SK-N-MC (cell line): Measurements from ENCODE around the gene WBP1L.

ENCODE experiments used
- DNase-seq: peaks from one replicate; pipeline ENCODE4 v3.0.0-alpha.2; 2011; ENCODE audit warnings: low read depth, low spot score
- H3K27ac ChIP-seq: fragments of 200-600 bp; sonication (generic); 2 replicates; pipeline ENCODE4 v1.5.1; 2016; ENCODE audit warnings: mixed run types
- H3K36me3 ChIP-seq: fragments of 200-600 bp; sonication (generic); 2 replicates; pipeline ENCODE4 v1.6.1; 2017; ENCODE audit warnings: antibody characterized with exemption, low read length, mixed read lengths; ENCODE audit not compliant: insufficient read depth
- H3K4me3 ChIP-seq: fragments of 200-600 bp; sonication (generic); 2 replicates; pipeline ENCODE4 v1.5.1; 2016
- H3K9ac ChIP-seq: fragments of 200-600 bp; sonication (generic); 2 replicates; pipeline ENCODE4 v1.8.0; 2017; ENCODE audit warnings: mixed run types, mixed read lengths; ENCODE audit not compliant: insufficient read length
- H3K9me3 ChIP-seq: fragments of 200-600 bp; sonication (generic); 2 replicates; pipeline ENCODE4 v1.6.1; 2017; ENCODE audit warnings: low read depth, mild to moderate bottlenecking, antibody characterized with exemption, low read length, moderate library complexity, mixed read lengths
- EZH2 ChIP-seq: fragments of 200-600 bp; sonication (generic); IDR thresholded peaks from one replicate; pipeline ENCODE4 v1.6.1; 2017; ENCODE audit warnings: antibody characterized with exemption
- FOXP2 ChIP-seq: optimal IDR thresholded peaks from 2 replicates; pipeline ENCODE3; 2011; ENCODE audit warnings: mild to moderate bottlenecking, moderate library complexity; ENCODE audit not compliant: insufficient read depth; ENCODE audit errors: extremely low read length, control extremely low read depth
- POLR2AphosphoS5 ChIP-seq: IDR thresholded peaks from 2 replicates; pipeline ENCODE4 v1.6.1; 2012; ENCODE audit warnings: mild to moderate bottlenecking, low read depth, low read length, borderline replicate concordance

Gene WBP1L

GRCh38 chr10:102773986-102774385 lies 30.2 kb downstream of the WBP1L start:
- no peaks in the 10 kb centered on the region for H3K36me3 ChIP-seq
- H3K9me3 ChIP-seq, result no peaks in the 10 kb centered on the region
- H3K9ac ChIP-seq, result no peak overlapping the region
- H3K4me3 ChIP-seq, result no peak overlapping the region
- H3K27ac ChIP-seq, result no peak overlapping the region
- TF ChIP-seq POLR2AphosphoS5 (no peak), EZH2 (no peak)
- no peak for DNase-seq

- no peak for DNase-seq
- H3K9ac ChIP-seq, result no peak overlapping the region
- H3K4me3 ChIP-seq, result peak overlapping the region; percentile 69
- TF ChIP-seq FOXP2 (no peak), EZH2 (no peak), POLR2AphosphoS5 (no peak)
- no peaks in the 10 kb centered on the region for H3K9me3 ChIP-seq
- no peaks in the 10 kb centered on the region for H3K36me3 ChIP-seq
- no peak overlapping the region for H3K27ac ChIP-seq
These were observed 31.6 kb downstream of the WBP1L start for GRCh38 chr10:102775201-102775934.

- Histone ChIP-seq H3K36me3 (no peaks in the 10 kb centered on the region), H3K9ac (peak overlapping the region; percentile 46), H3K9me3 (no peaks in the 10 kb centered on the region), H3K27ac (peak overlapping the region; percentile 70; the same call in 1 of the 2 replicates), H3K4me3 (peak overlapping the region; percentile 69)
- no peak for DNase-seq
- TF ChIP-seq EZH2 (no peak), FOXP2 (no peak), POLR2AphosphoS5 (no peak)
These were observed 32.4 kb downstream of the WBP1L start for GRCh38 chr10:102775935-102776669.

GRCh38 chr10:102776779-102777456 lies 33.2 kb downstream of the WBP1L start:
- H3K27ac ChIP-seq, result peak overlapping the region; percentile 70; the same call in 1 of the 2 replicates
- peak overlapping the region; percentile 46 for H3K9ac ChIP-seq
- no peaks in the 10 kb centered on the region for H3K9me3 ChIP-seq
- no peak for TF ChIP-seq EZH2
- no peak for TF ChIP-seq FOXP2
- no peak for TF ChIP-seq POLR2AphosphoS5
- DNase-seq, result no peak
- no peaks in the 10 kb centered on the region for H3K36me3 ChIP-seq
- H3K4me3 ChIP-seq, result peak overlapping the region; percentile 69

- Histone ChIP-seq H3K9me3 (no peaks in the 10 kb centered on the region), H3K9ac (no peak overlapping the region), H3K4me3 (no peak overlapping the region), H3K27ac (no peak overlapping the region), H3K36me3 (no peaks in the 10 kb centered on the region)
- TF ChIP-seq POLR2AphosphoS5 (no peak), FOXP2 (no peak), EZH2 (no peak)
- no peak for DNase-seq
These were observed 34.1 kb downstream of the WBP1L start for GRCh38 chr10:102777711-102778453.

GRCh38 chr10:102778781-102779180 lies 35.0 kb downstream of the WBP1L start:
- Histone ChIP-seq H3K36me3 (no peaks in the 10 kb centered on the region), H3K4me3 (no peak overlapping the region), H3K9me3 (no peaks in the 10 kb centered on the region), H3K27ac (no peak overlapping the region), H3K9ac (no peak overlapping the region)
- DNase-seq, result no peak
- TF ChIP-seq EZH2 (no peak), FOXP2 (no peak), POLR2AphosphoS5 (no peak)

GRCh38 chr10:102779680-102780526 lies 36.2 kb downstream of the WBP1L start:
- H3K36me3 ChIP-seq, result no peaks in the 10 kb centered on the region
- no peaks in the 10 kb centered on the region for H3K9me3 ChIP-seq
- H3K27ac ChIP-seq, result no peak overlapping the region
- H3K4me3 ChIP-seq, result no peak overlapping the region
- no peak for DNase-seq
- no peak overlapping the region for H3K9ac ChIP-seq
- no peak for TF ChIP-seq EZH2
